Measurements from ENCODE around the gene ZC3H18. TPM values are rescaled to one million over a fixed set of nuclear protein-coding genes. Genes with fewer than 3 reads are reported as not detected.
"Not testable (repeated sequence)": the region's sequence is repeated elsewhere in the genome, so short reads cannot be mapped to it uniquely, and the experiment has no call there.

Gene ZC3H18
- total RNA-seq, 1 experiment from 2014 or later = 7.9 TPM

- DNase-seq (ENCODE audit: low read depth) = no peak
These were observed 84.3 kb downstream of the ZC3H18 start for GRCh38 chr16:88654363-88655052.

DNA sequence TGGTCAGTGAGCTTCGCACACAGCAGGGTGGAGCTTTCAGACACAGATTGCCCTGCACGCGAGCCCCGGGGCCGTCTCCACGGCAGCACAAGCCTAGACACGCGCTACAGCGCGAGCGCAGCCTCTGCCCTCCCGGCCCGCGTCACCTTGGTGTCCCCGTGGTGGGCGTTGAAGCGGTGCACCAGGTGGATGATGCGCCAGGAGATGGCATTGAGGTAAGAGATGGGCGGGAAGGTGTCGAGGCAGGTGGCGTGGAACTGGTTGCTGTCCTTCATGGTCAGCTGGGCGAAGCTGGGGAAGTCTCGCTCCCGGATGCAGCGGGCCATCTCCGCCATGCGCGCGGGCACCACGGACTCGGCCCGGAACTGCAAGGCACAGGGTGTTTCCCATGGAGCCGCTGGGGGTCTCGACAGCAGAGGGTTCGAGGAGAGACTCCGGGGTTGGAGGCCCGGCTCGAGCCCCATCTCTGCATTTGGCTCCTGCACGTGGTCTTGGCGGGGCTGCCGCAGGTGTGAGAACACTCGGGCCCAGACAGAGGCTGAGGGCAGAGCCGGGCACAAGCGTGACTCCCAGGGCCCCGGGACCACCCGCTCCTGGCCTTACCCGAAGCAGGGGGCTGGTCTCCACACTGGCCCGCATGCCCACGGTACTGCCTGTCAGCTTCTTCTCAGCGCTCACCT, 85.0 kb downstream of the ZC3H18 start:
- no peak for DNase-seq (ENCODE audit: low read depth)

DNA sequence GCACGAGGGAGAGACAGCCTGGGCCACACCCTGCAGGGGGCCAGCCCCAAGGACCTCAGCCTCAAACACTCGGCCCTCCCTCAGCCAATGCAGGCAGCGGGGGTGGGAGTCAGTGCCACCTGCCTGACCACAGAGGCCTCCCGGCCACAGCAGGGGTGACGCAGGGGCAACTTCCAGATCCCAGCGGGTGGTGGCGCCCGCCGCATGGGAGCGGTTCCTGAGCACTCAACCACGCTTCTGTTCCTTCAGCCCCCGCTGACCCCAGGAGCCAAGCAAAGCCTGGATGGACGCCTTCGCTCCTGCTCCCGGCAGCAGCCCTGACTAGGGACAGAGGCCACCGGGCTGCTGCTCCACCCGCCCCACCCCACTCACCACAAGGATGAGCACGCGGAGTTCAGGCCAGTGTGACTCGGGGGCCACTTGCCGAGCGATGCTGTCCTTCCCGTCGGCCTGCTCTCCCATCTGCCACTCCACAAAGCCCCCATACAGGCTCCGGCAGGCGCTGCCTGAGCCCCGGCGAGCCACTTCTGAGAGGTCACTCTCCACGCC, 85.6 kb downstream of the ZC3H18 start:
- no peak for DNase-seq (ENCODE audit: low read depth)

DNA sequence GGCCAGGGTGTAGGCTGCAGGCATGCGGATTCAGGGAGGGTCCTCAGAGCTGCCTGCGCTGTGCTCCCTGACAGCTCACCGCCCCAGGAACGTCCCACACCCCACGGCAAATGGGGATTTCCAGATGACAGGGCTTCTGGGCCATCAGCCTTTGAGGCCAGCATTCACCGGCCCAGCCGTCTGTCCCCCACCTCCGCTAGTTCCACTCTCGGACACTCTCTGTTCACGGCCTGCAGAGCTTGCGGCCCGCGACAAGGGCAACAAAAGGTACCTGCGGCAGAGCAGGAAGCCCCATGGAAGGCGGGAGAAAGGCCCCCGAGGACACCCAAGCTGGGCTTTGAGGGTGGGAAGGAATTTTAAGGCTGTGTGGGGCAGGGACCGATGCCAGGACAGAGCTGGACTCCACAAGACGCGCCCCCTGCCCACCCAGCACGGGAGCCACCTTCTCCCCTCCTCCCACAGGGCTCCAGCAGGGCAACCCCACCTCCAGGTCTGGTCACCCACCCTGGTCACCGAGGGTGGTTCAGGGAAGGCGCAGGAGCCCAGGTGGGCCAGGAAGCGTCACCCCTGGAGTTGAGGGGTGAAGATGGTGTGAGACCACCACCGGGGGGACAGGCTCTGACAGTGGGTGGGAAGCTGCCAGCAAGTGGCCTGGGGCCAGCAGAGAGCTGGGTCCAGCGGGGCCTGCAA, 86.2 kb downstream of the ZC3H18 start:
- no peak for DNase-seq (ENCODE audit: low read depth)

DNA sequence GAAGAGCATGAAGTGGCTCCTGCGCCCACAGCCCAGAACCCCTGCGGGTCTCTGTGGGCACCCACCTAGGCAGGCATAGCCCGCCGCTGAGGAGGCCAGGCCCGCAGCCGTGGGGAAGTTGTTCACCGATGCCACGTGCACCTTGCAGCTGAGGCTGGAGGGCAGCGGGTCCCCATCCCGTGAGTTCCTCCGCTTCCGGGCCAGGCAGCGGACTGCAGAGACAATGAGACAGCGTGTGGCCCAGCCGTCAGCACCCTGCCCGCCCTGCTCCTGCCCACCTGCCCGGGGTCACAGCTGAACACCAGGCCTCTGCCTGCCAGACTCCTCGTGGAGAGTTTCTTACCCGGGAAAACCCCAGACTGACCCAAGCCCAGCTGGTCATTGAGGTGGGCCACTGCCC, 87.2 kb downstream of the ZC3H18 start:
- DNase-seq (ENCODE audit: low read depth) = no peak

DNA sequence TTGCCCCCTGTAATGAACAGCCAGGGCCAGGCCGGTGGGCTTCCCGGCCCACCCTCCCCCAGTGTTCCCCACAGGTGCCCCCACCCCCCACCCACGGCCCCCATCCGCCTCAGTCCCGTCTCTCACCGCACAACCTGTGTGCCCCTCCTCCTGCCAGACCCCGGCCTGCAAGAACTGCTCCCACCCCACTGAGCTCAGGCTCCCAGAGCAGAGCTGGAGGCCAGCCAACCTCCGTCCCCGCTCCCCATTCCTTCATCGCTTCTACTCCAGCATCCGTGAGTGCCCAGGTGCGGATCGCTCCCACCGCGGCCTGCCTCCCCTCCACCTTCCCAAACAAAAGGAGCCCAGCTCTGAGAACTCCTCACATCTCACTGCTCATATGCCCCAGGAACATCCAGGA, 88.5 kb downstream of the ZC3H18 start:
- DNase-seq (ENCODE audit: low read depth) = no peak

- no peak for DNase-seq (ENCODE audit: low read depth)
These were observed 89.0 kb downstream of the ZC3H18 start for GRCh38 chr16:88659160-88659559.

DNA sequence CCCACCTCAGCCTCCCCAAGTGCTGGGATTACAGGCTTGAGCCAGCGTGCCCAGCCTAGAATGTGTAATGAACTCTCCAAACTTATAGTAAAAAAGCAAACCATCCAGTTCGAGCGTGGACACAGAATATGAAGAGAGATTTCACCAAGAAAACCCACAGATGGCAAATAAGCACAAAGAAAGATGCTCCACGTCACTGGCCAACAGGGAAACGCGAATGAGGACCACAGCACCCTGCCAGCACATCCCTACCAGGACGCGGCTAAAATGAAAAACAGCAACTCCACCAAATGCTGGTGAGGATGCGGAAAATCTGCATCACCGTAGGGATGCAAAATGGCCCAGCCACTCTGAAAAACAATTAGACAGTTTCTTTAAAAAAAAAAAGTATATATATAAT, 91.3 kb downstream of the ZC3H18 start:
- no peak for DNase-seq (ENCODE audit: low read depth)

DNA sequence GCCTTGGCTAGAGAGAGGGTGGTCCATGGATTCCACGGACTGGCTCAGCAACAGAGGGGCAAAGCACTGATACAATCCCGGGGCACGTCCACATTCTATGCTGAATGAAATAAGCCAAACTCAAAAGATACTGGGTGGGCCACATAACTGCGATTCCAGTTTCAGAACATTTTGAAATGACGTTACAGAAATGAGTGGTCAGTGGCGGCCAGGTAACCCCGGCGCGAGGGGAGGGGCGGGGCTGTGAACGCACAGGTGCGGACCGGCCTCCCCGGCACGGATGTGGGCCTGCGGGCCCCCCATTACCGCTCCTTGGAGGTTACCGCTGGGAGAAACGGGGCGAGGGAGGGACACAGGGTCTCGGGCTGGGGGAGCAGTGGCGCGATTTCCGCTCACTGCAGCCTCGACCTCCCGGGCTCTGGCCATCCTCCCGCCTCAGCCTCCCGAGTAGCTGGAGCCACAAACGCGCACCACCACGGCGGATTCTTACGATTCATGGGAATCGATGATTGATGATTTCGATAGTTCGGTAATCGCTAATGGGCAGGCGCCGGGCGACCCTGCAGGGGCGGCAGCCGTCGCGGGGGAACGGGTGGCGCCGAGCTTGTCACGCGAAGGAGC, 92.1 kb downstream of the ZC3H18 start:
- no peak for DNase-seq (ENCODE audit: low read depth)

GRCh38 chr16:88662843-88663606, 92.8 kb downstream of the ZC3H18 start, which contains the start of gene MVD:
MVD (minus strand) TSS chr16:88663091; CDS start chr16:88663080, 11 bp downstream.
- peak; percentile 97 for DNase-seq (ENCODE audit: low read depth)

DNA sequence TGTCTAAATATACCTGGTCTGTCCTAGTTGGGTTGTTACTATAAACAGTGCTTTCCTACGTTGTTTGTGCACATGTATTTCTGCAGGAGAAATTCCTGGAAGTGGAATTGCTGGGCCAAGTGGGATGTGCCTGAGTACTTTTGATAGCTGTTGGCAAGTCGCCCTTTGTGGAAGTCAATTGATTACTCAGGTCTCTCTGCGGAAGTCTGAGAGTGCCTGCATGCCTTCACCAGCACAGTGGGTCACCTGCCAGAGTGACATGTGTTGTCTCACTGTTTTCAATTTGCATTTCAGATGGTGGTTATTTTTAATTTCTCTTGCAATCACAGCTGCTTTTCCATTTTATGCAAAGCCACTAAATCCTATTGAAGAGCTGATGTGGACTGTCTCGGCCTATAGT, 94.9 kb downstream of the ZC3H18 start:
- DNase-seq (ENCODE audit: low read depth) = no peak

- no peak for DNase-seq (ENCODE audit: low read depth)
These were observed 95.4 kb downstream of the ZC3H18 start for GRCh38 chr16:88665570-88665969.

GRCh38 chr16:88667461-88667860, 97.3 kb downstream of the ZC3H18 start:
- no peak for DNase-seq (ENCODE audit: low read depth)

DNA sequence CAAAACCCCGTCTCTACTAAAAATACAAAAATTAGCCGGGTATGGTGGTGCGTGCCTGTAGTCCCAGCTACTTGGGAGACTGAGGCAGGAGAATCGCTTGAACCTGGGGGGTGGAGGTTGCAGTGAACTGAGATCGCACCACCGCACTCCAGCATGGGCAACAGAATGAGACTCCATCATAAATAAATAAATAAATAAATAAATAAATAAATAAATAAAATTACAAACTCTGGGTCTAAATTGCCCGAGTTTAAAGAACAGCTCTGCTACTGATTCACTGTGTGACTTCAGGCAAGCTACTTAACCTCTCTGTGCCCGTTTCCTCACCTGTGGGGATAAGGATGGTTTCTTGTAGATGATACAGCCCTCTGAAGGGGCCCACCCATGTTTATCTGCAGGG, 99.3 kb downstream of the ZC3H18 start:
- not testable (repeated sequence) for DNase-seq (ENCODE audit: low read depth)

DNA sequence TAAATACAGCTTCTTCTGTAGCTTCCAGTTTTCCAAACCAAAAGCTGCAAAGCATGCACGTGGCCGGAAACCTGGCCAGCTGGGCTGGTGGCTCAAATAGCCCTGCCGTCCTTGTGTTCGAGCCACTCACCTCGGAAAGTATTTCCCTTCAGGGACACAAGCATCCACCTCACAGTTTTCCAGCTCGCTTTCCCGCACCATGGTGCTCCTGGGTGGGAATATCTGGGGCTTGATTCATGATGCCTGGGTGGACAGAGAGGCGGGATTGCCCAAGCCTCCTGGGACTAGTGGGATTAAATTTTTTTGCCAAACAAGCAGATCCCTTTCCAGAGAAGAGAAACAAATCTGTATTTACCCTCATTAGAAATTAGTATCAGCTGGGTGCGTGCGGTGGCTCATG, 99.8 kb downstream of the ZC3H18 start:
- no peak for DNase-seq (ENCODE audit: low read depth)

GRCh38 chr16:88671806-88672205, 101.6 kb downstream of the ZC3H18 start:
- DNase-seq (ENCODE audit: low read depth) = no peak

DNA sequence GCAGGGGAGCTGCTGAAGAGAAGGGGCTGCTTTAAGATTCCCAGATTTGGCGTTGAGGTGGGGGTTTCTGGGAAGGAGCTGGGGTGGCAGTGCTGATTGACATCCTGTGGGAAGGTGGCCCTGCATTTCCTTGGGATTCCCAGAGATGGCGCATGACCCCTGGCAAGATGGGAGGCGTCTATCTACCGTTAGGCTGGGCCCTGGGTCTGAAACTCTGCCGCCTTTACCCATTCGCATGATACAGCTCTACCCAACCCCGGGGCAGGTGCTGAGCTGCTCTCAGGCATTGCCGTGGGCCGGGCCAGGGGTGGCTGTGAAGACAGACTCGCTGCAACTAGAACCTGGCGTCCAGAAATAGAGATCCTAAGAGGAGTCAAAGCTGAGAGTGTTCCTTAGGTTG, 102.6 kb downstream of the ZC3H18 start:
- DNase-seq (ENCODE audit: low read depth) = no peak

DNA sequence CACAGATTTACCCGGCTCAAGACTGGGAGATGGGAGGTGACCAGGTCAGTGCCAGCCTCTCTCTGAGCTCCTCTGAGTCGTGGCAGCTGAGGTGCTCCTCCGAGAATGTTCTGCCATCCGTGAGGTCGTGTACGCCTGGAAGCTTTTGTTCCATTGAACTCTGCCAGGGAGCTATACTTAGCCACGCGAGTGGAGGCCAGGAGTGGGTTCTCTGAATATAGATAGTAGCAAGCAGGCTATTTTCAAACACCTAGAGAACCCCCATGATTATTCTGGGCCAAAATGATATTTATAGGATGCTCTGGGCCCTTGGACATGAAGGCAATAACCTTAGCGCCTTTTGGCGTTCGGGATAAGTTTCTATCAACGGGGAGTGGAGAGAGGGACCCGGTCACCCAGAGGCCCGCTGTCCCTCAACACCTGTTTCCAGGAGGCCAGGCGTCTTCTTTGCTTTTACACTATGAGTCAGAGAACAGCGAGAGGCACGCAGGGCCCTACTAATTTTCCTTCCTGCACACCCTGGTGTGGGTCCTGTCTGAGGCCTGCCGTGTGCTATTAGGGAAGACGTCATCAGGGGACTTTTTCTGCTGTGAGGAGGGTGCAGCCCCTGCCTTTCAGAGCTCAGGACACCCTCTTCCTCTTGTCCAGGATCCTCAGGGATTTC, 103.6 kb downstream of the ZC3H18 start:
- DNase-seq (ENCODE audit: low read depth) = no peak

GRCh38 chr16:88676502-88677242, 106.5 kb downstream of the ZC3H18 start:
- DNase-seq (ENCODE audit: low read depth) = no peak

- no peak for DNase-seq (ENCODE audit: low read depth)
These were observed 107.5 kb downstream of the ZC3H18 start for GRCh38 chr16:88677721-88678120.

Data from RPMI7951 (cell line).